Lower leg skin (tissue), 4 donors: ENCODE results near the gene MPST. TPM values are rescaled to one million over a fixed set of nuclear protein-coding genes. Genes with fewer than 3 reads are reported as not detected.

Experiments used
- DNase-seq, 2 donors: peaks; one replicate each; pipeline ENCODE4 v3.0.0-alpha.2; 2019; ENCODE audit warnings: low spot score in 2 of 2
- H3K4me3 ChIP-seq: fragments of 200-600 bp; sonication (generic); 2 replicates; pipeline ENCODE4 v1.5.1; 2017; ENCODE audit warnings: mild to moderate bottlenecking, low read depth; ENCODE audit not compliant: poor library complexity, severe bottlenecking
- POLR2A ChIP-seq, 2 donors: fragments of 450-650 bp; IDR thresholded peaks; one replicate each; pipeline ENCODE4 v1.6.1; 2016 to 2017; ENCODE audit warnings: antibody characterized with exemption in 2 of 2, mild to moderate bottlenecking in 1 of 2, moderate library complexity in 1 of 2
- WGBS, 2 donors: methylation state at CpG; one replicate each; pipeline ENCODE4 v1.1.5; 2018; 5-methylcytosine and 5-hydroxymethylcytosine counted together
- intact Hi-C: fragments of 100-400 bp; cut with DNase I; formaldehyde crosslinking; loops from one replicate; pipeline ENCODE4 v1.15.0; 2023; ENCODE audit warnings: low total_unique reads
- total RNA-seq, 4 donors: library from RNA; depleted of rRNA; stranded (reverse); fragments of >200 nt; gene quantifications; one replicate each; pipeline ENCODE4 v1.1.0, GENCODE V29; 2016
- TF ChIP-seq, protein P1 (sequence below), 3 donors: fragments of 450-650 bp; IDR thresholded peaks; one replicate each; pipeline ENCODE4 v1.5.1; 2016; ENCODE audit warnings: antibody characterized with exemption in 3 of 3, mild to moderate bottlenecking in 3 of 3, moderate library complexity in 2 of 3

The MPST gene
- total RNA-seq, 4 donors from 2014 or later: 225 to 336 (median 276) TPM

DNA sequence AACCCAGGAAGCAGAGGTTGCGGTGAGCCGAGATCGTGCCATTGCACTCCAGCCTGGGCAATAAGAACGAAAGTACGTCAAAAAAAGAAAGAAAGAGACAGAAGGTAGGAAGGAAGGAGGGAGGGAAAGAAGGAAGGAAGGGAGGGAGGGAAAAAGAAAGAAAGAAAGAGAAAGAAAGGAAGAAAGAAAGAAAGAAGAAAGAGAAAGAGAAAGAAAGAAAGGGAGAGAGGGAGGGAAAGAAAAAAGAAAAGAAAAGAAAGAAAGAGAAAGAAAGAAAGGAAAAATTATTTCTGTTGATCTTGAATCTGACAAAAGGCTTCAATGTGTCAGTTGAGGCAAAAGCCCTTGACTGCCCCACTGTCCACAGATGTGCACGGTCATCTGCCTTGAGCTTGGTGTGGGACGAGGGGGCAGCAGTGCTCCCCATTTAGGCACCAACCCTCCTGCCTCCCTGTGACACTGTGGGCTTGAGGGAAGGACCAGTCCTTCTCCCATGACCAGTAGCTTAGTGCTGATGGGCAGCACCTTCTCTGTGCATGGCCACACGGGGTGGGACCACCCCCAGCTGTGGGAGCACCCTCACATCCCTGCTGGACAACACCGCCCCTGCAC is 56.4 kb downstream of the MPST start:
- H3K4me3 ChIP-seq: no peak overlapping the region
- DNase-seq: no peak
- intact Hi-C loops: loop anchor here (5.0 kb wide), 1 partner anchor 121 kb away; no protein-coding TSS in a partner anchor
- TF ChIP-seq POLR2A (IDR thresholded peaks at IDR 0.05): no peak
- TF ChIP-seq, protein P1, sequence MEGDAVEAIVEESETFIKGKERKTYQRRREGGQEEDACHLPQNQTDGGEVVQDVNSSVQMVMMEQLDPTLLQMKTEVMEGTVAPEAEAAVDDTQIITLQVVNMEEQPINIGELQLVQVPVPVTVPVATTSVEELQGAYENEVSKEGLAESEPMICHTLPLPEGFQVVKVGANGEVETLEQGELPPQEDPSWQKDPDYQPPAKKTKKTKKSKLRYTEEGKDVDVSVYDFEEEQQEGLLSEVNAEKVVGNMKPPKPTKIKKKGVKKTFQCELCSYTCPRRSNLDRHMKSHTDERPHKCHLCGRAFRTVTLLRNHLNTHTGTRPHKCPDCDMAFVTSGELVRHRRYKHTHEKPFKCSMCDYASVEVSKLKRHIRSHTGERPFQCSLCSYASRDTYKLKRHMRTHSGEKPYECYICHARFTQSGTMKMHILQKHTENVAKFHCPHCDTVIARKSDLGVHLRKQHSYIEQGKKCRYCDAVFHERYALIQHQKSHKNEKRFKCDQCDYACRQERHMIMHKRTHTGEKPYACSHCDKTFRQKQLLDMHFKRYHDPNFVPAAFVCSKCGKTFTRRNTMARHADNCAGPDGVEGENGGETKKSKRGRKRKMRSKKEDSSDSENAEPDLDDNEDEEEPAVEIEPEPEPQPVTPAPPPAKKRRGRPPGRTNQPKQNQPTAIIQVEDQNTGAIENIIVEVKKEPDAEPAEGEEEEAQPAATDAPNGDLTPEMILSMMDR (IDR thresholded peaks at IDR 0.05): no peak
- WGBS, 2 donors: 75 to 78% methylated on average over 9 of the region's 9 CpGs

DNA sequence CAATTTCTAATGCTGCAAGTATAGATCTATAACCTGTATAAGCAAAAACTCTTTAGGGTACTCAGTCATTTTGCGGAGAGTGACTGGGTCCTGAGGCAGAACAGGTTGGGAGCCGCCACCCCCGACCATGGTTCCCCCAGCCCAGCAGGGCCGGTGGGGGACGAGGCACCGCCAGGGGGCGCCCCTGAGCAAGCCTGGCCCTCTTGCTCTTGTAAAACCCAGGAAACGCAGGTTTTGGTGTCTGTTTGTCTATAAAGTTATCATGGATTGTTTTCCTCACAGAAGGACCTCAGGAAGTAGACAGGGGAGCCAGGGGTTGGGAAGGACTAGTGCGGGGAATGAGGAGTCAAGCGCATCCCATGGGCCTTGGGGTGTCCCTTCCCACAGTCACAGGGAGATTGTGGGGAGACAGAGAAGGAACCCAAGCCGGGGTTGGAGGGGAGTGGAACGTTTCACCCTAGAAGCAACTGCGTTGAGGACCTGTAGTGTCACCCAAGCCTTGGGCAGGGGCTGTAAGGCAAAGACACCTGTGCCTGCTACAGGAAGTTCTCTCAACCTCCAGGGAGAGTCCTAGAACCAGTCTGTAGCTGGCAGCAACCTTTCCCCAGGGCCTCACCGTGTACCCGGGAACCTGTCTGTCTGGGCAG is 58.4 kb downstream of the MPST start:
- peak in 1 of 2 donors; percentile 92 for DNase-seq
- no peak for TF ChIP-seq POLR2A (IDR thresholded peaks at IDR 0.05)
- TF ChIP-seq, protein P1 (IDR thresholded peaks at IDR 0.05): peak in 1 of 3 donors; percentile 29
- no peak overlapping the region for H3K4me3 ChIP-seq
- intact Hi-C loops: loop anchor here (5.0 kb wide), 1 partner anchor 119 kb away; no protein-coding TSS in a partner anchor
- WGBS, 2 donors: 23 to 29% methylated on average over 15 of the region's 15 CpGs

DNA sequence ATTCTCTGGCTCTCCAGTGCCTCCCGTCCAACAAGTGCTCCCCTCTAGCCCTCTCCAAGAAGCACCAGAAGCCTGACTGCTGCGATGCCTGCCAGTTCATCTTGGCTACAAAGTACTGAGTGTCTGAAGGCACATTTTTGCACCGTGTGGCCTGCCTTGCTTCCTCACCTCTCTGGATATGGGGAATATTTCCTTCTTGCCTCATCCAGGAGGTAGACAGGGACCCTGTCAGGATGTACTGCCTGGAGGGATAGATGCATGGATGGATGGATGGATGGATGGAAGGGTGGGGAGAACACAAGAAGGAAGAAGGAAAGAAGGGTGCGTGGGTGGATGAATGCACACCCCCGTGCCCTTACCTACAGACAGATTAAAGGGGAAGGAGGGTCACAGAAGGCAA is 59.6 kb downstream of the MPST start:
- no peak for DNase-seq
- WGBS, 2 donors: 36 to 48% methylated on average over 5 of the region's 5 CpGs
- no peak for TF ChIP-seq POLR2A (IDR thresholded peaks at IDR 0.05)
- TF ChIP-seq, protein P1 (IDR thresholded peaks at IDR 0.05): no peak
- intact Hi-C loops: loop anchor here (5.0 kb wide), 1 partner anchor 118 kb away; no protein-coding TSS in a partner anchor
- H3K4me3 ChIP-seq: no peak overlapping the region

Other genes starting within 250 kb of the MPST start
- gene IFT27, start 243.6 kb upstream of the MPST start, total RNA-seq: 1 to 10 TPM; 4.3 to 9.3 (median 8.7) TPM
- not detected for gene PVALB, start 202.7 kb upstream of the MPST start, total RNA-seq
- gene NCF4, start 158.7 kb upstream of the MPST start, total RNA-seq: 1 to 10 TPM; 2.6 to 6.4 (median 5.4) TPM
- 10 to 100 TPM in 1 of 4 donors, 1 to 10 TPM in 3; 3.2 to 10.7 (median 5.5) TPM for gene CSF2RB, start 106.1 kb upstream of the MPST start, total RNA-seq
- 100 to 1,000 TPM in 1 of 4 donors, 10 to 100 TPM in 3; 47.9 to 114 (median 62.5) TPM for gene TST, start 295 bp upstream of the MPST start, total RNA-seq
- 10 to 100 TPM; 32.4 to 58.0 (median 48.1) TPM for gene KCTD17, start 32.0 kb downstream of the MPST start, total RNA-seq
- 1 to 10 TPM in 3 of 4 donors, under 1 TPM in 1; 0.65 to 7.5 (median 2.8) TPM for gene TMPRSS6, start 90.0 kb downstream of the MPST start, total RNA-seq
- gene IL2RB, start 130.2 kb downstream of the MPST start, total RNA-seq: 10 to 100 TPM in 1 of 4 donors, 1 to 10 TPM in 3; 6.1 to 15.9 (median 8.8) TPM
- gene C1QTNF6, start 168.5 kb downstream of the MPST start, total RNA-seq: 1 to 10 TPM in 3 of 4 donors, under 1 TPM in 1; 0.81 to 8.9 (median 2.1) TPM
- not detected for gene SSTR3, start 192.7 kb downstream of the MPST start, total RNA-seq
- gene RAC2, start 224.5 kb downstream of the MPST start, total RNA-seq: 1 to 10 TPM; 2.6 to 8.6 (median 6.7) TPM